Panc1 (cell line): ENCODE data around the gene PRPH. TPM values are rescaled to one million over a fixed set of nuclear protein-coding genes. Genes with fewer than 3 reads are reported as not detected.

Experiments used
- ATAC-seq: fragments of 200-7000 bp; cut with Tn5 transposase; 2 replicates; pipeline ENCODE4 v1.9.1; 2020; ENCODE audit warnings: mild to moderate bottlenecking, moderate library complexity
- BruUV-seq: library from RNA; stranded (reverse); fragments of 400-500 nt; replicated peaks from 2 replicates; lab custom pipeline; 2021; lab: Mats Ljungman, UMichigan
- CTCF ChIA-PET: fragments of 300-600 bp; sonication (Branson Sonifier 250); formaldehyde crosslinking; loops from one replicate; lab custom pipeline; 2022; ENCODE audit warnings: antibody characterized with exemption; lab: Charles Lee
- POLR2A ChIA-PET: fragments of 300-600 bp; sonication (Branson Sonifier 250); formaldehyde crosslinking; loops from one replicate; lab custom pipeline; 2022; ENCODE audit warnings: antibody characterized with exemption; lab: Charles Lee
- DNase-seq: peaks from one replicate; pipeline ENCODE4 v3.0.0-alpha.2; 2010; ENCODE audit warnings: low read depth, low spot score
- H3K27ac ChIP-seq: 2 replicates; pipeline ENCODE4 v1.5.1; 2011; ENCODE audit warnings: mild to moderate bottlenecking, low read length, inconsistent platforms
- H3K27me3 ChIP-seq: fragments of 200-500 bp; sonication (Bioruptor generic); 2 replicates; pipeline ENCODE4 v1.6.0; 2014; ENCODE audit warnings: low read length, inconsistent platforms; ENCODE audit not compliant: control insufficient read depth, insufficient read depth
- H3K36me3 ChIP-seq: fragments of 200-500 bp; sonication (Bioruptor generic); 2 replicates; pipeline ENCODE4 v1.5.1; 2014; ENCODE audit warnings: inconsistent platforms, mild to moderate bottlenecking, low read length, moderate library complexity; ENCODE audit not compliant: control insufficient read depth, insufficient read depth
- H3K4me1 ChIP-seq: 2 replicates; pipeline ENCODE4 v1.5.1; 2011; ENCODE audit warnings: inconsistent platforms, mild to moderate bottlenecking, low read length, moderate library complexity; ENCODE audit not compliant: control insufficient read depth, insufficient read depth
- H3K4me3 ChIP-seq, 2 experiments: 2 replicates each; pipeline ENCODE4 v1.5.1; 2011 to 2012; ENCODE audit warnings: low read depth in 2 of 2, low read length in 2 of 2, mild to moderate bottlenecking in 2 of 2, inconsistent platforms in 1 of 2, moderate library complexity in 1 of 2
- H3K9me3 ChIP-seq: fragments of 200-500 bp; sonication (Bioruptor generic); 2 replicates; pipeline ENCODE4 v1.5.1; 2014; ENCODE audit warnings: low read depth, mild to moderate bottlenecking, inconsistent platforms, low read length, moderate library complexity; ENCODE audit not compliant: control insufficient read depth, insufficient read depth
- REST ChIP-seq, 2 experiments: IDR thresholded peaks; 2 replicates each; pipeline ENCODE4 v1.6.1; 2011 to 2012; ENCODE audit warnings: low read depth in 2 of 2, control low read depth in 1 of 2, low read length in 1 of 2, mild to moderate bottlenecking in 1 of 2, moderate library complexity in 1 of 2; ENCODE audit not compliant: insufficient read depth in 1 of 2
- SIN3A ChIP-seq: IDR thresholded peaks from 2 replicates; pipeline ENCODE4 v1.6.1; 2012; ENCODE audit warnings: low read depth, mild to moderate bottlenecking, low read length, moderate library complexity, borderline replicate concordance; ENCODE audit not compliant: insufficient read depth
- TCF7L2 ChIP-seq: IDR thresholded peaks from 2 replicates; pipeline ENCODE4 v1.6.1; 2011; ENCODE audit warnings: mild to moderate bottlenecking, low read depth, low read length, inconsistent platforms
- in situ Hi-C: cut with HindIII; loops from 2 replicates; pipeline ENCODE4 v1.10.0; 2016; ENCODE audit warnings: low sequenced_read_pairs, low pct_unique_long_range_greater_than_20kb
- intact Hi-C: fragments of 100-400 bp; cut with micrococcal nuclease; formaldehyde crosslinking; loops from one replicate; pipeline ENCODE4 v1.10.0; 2022; ENCODE audit not compliant: unreplicated experiment
- total RNA-seq: library from RNA; stranded (reverse); gene quantifications from one replicate; pipeline ENCODE4 v1.2.1, GENCODE V29; 2021; ENCODE audit not compliant: unreplicated experiment
- TF ChIP-seq, protein P1 (sequence below): fragments of 450-650 bp; IDR thresholded peaks from 2 replicates; pipeline ENCODE4 v1.5.1; 2017; ENCODE audit warnings: mild to moderate bottlenecking

The PRPH gene
- total RNA-seq, 1 experiment from 2014 or later, result 0.39 TPM

GRCh38 chr12:49298160-49298559, 3.2 kb downstream of the PRPH start:
- intact Hi-C loops (no loop called here), in situ Hi-C loops (no loop called here)
- Histone ChIP-seq H3K27ac (no peak overlapping the region), H3K36me3 (no peaks in the 10 kb centered on the region), H3K9me3 (no peaks in the 10 kb centered on the region), H3K27me3 (no peaks in the 10 kb centered on the region), H3K4me1 (peaks cover 10% of the 10 kb centered on the region), H3K4me3 (peak overlapping the region in 1 of 2 experiments; percentile 65; a peak in 1 of 4 replicates)
- TF ChIP-seq TCF7L2, result no peak
- TF ChIP-seq REST (IDR thresholded peaks at IDR 0.05; ENCODE audit: insufficient read depth in 1 of 2, low read depth in 2 of 2, low read length in 1 of 2), result no peak
- no peak for TF ChIP-seq SIN3A
- TF ChIP-seq, protein P1, sequence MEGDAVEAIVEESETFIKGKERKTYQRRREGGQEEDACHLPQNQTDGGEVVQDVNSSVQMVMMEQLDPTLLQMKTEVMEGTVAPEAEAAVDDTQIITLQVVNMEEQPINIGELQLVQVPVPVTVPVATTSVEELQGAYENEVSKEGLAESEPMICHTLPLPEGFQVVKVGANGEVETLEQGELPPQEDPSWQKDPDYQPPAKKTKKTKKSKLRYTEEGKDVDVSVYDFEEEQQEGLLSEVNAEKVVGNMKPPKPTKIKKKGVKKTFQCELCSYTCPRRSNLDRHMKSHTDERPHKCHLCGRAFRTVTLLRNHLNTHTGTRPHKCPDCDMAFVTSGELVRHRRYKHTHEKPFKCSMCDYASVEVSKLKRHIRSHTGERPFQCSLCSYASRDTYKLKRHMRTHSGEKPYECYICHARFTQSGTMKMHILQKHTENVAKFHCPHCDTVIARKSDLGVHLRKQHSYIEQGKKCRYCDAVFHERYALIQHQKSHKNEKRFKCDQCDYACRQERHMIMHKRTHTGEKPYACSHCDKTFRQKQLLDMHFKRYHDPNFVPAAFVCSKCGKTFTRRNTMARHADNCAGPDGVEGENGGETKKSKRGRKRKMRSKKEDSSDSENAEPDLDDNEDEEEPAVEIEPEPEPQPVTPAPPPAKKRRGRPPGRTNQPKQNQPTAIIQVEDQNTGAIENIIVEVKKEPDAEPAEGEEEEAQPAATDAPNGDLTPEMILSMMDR, result peak; percentile 41; the same call in 1 of the 2 replicates
- CTCF ChIA-PET, result interaction anchor here (0.6 to 1.4 kb wide), 3 partner anchors 25 to 60 kb away, joined by 3 to 5 read pairs (median 3); partner anchors contain the start of gene TROAP
- ATAC-seq, result peak; percentile 68
- no peak for DNase-seq
- POLR2A ChIA-PET, result no interaction called here
- BruUV-seq, result no TSS peak

- no peak overlapping the region for H3K27ac ChIP-seq
- CTCF ChIA-PET, result interaction anchor here (0.7 kb wide), 1 partner anchor 74 kb away, joined by 3 read pairs; no protein-coding TSS in a partner anchor
- H3K4me1 ChIP-seq, result peaks cover 4% of the 10 kb centered on the region
- no peak overlapping the region for H3K4me3 ChIP-seq
- intact Hi-C loops, result no loop called here
- DNase-seq, result no peak
- no peaks in the 10 kb centered on the region for H3K36me3 ChIP-seq
- H3K9me3 ChIP-seq, result no peaks in the 10 kb centered on the region
- no peak for ATAC-seq
- H3K27me3 ChIP-seq, result no peaks in the 10 kb centered on the region
- TF ChIP-seq, protein P1, result no peak
- no peak for TF ChIP-seq REST (IDR thresholded peaks at IDR 0.05; ENCODE audit: insufficient read depth in 1 of 2, low read depth in 2 of 2, low read length in 1 of 2)
- in situ Hi-C loops, result no loop called here
- no TSS peak for BruUV-seq
- POLR2A ChIA-PET, result no interaction called here
Measured at GRCh38 chr12:49301760-49302159, 6.8 kb downstream of the PRPH start.
